H1 (cell line): Measurements from ENCODE around the gene PAX5. TPM values are rescaled to one million over a fixed set of nuclear protein-coding genes. Genes with fewer than 3 reads are reported as not detected.

ENCODE experiments used
- CTCF ChIA-PET: fragments of 300-600 bp; sonication (Branson Sonifier 250); formaldehyde crosslinking; loops from one replicate; lab custom pipeline; 2021; ENCODE audit not compliant: partially characterized antibody; lab: Charles Lee
- POLR2A ChIA-PET: fragments of 300-600 bp; sonication (Branson Sonifier 250); formaldehyde crosslinking; loops from one replicate; lab custom pipeline; 2021; ENCODE audit warnings: inconsistent platforms; ENCODE audit not compliant: partially characterized antibody; lab: Charles Lee
- DNase-seq, 2 experiments: peaks; one replicate each; pipeline versions ENCODE4 v3.0.0 to v3.0.0-alpha.2; 2010 to 2022; ENCODE audit warnings: low spot score in 2 of 2, low read depth in 1 of 2, mixed read lengths in 1 of 2
- FAIRE-seq: peaks from 2 replicates; lab custom pipeline; 2011; peaks lifted over from hg19 to GRCh38; lab: Jason Lieb, UNC
- H2AFZ ChIP-seq: 2 replicates; pipeline ENCODE4 v1.8.1; 2012; ENCODE audit warnings: low read length, inconsistent platforms
- H2AK5ac ChIP-seq: 2 replicates; pipeline ENCODE4 v1.6.1; 2013; ENCODE audit warnings: low read depth, low read length
- H2BK120ac ChIP-seq: replicated peaks from 2 replicates; pipeline ENCODE3; 2013; ENCODE audit warnings: low read depth, low read length, inconsistent platforms
- H2BK12ac ChIP-seq: 2 replicates; pipeline ENCODE4 v1.6.1; 2013; ENCODE audit warnings: low read depth, low read length
- H2BK15ac ChIP-seq: 2 replicates; pipeline ENCODE4 v1.6.1; 2013; ENCODE audit warnings: low read length
- H2BK20ac ChIP-seq: 2 replicates; pipeline ENCODE4 v1.6.1; 2013; ENCODE audit warnings: low read length
- H2BK5ac ChIP-seq: 2 replicates; pipeline ENCODE4 v1.6.1; 2013; ENCODE audit warnings: low read depth, low read length
- H3K14ac ChIP-seq: 2 replicates; pipeline ENCODE4 v1.6.1; 2013; ENCODE audit warnings: inconsistent platforms; ENCODE audit not compliant: insufficient read length
- H3K18ac ChIP-seq: 2 replicates; pipeline ENCODE4 v1.6.1; 2013; ENCODE audit warnings: low read length; ENCODE audit errors: extremely low read depth
- H3K23ac ChIP-seq: 2 replicates; pipeline ENCODE4 v1.6.1; 2013; ENCODE audit warnings: inconsistent platforms; ENCODE audit not compliant: insufficient read length
- H3K23me2 ChIP-seq: 2 replicates; pipeline ENCODE4 v1.6.1; 2013; ENCODE audit warnings: low read depth, low read length
- H3K27ac ChIP-seq: 2 replicates; pipeline ENCODE4 v1.6.1; 2011; ENCODE audit warnings: low read depth, low read length, inconsistent platforms
- H3K27me3 ChIP-seq, 4 experiments: replicated peaks in 1 of 4; 1 replicate in 1 of 4; 2 replicates in 3 of 4; pipeline versions ENCODE4 v1.6.1 to v1.8.1; 2011 to 2013; ENCODE audit warnings: low read length in 3 of 4, mild to moderate bottlenecking in 3 of 4, inconsistent platforms in 2 of 4, mixed read lengths in 2 of 4, moderate library complexity in 1 of 4; ENCODE audit not compliant: control insufficient read depth in 3 of 4, insufficient read depth in 3 of 4; ENCODE audit errors: extremely low read depth in 1 of 4
- H3K36me3 ChIP-seq, 4 experiments: 2 replicates each; pipeline versions ENCODE4 v1.6.1 to v1.8.1; 2011 to 2013; ENCODE audit warnings: mild to moderate bottlenecking in 4 of 4, low read length in 3 of 4, moderate library complexity in 2 of 4, control low read depth in 1 of 4, inconsistent platforms in 1 of 4; ENCODE audit not compliant: insufficient read depth in 4 of 4, control insufficient read depth in 2 of 4
- H3K4ac ChIP-seq: replicated peaks from 2 replicates; pipeline ENCODE3; 2013; ENCODE audit warnings: low read length, low read depth, mixed read lengths, inconsistent platforms; ENCODE audit not compliant: insufficient read length
- H3K4me1 ChIP-seq, 4 experiments: replicated peaks in 1 of 4; 1 replicate in 1 of 4; 2 replicates in 3 of 4; pipeline versions ENCODE4 v1.6.1 to v1.8.1; 2011 to 2013; ENCODE audit warnings: low read length in 3 of 4, inconsistent platforms in 2 of 4, mixed read lengths in 1 of 4; ENCODE audit not compliant: insufficient read depth in 4 of 4, control insufficient read depth in 3 of 4
- H3K4me2 ChIP-seq, 2 experiments: 2 replicates each; pipeline versions ENCODE4 v1.6.1 to v1.8.1; 2011 to 2013; ENCODE audit warnings: low read depth in 2 of 2, low read length in 2 of 2, control low read depth in 1 of 2, inconsistent platforms in 1 of 2, mild to moderate bottlenecking in 1 of 2; ENCODE audit not compliant: insufficient read depth in 1 of 2
- H3K4me3 ChIP-seq, 4 experiments: fragments of 200-600, 300-600 bp in 1 of 4; sonication (generic), shearing (Covaris generic), sonication (Bioruptor Twin) in 1 of 4; 2 replicates each; pipeline versions ENCODE4 v1.5.1 to v1.8.1; 2011 to 2016; ENCODE audit warnings: low read length in 4 of 4, low read depth in 3 of 4, control low read depth in 2 of 4, inconsistent platforms in 2 of 4, mild to moderate bottlenecking in 2 of 4, mixed read lengths in 1 of 4, moderate library complexity in 1 of 4; ENCODE audit not compliant: insufficient read depth in 2 of 4; ENCODE audit errors: extremely low read depth in 1 of 4
- H3K56ac ChIP-seq: replicated peaks from 2 replicates; pipeline ENCODE3; 2013; ENCODE audit warnings: low read depth, mild to moderate bottlenecking, mixed read lengths, low read length, inconsistent platforms; ENCODE audit not compliant: insufficient read length
- H3K79me1 ChIP-seq: 2 replicates; pipeline ENCODE4 v1.6.1; 2013; ENCODE audit warnings: low read depth, low read length, control low read depth
- H3K79me2 ChIP-seq, 2 experiments: 2 replicates each; pipeline versions ENCODE4 v1.6.1 to v1.8.1; 2012 to 2013; ENCODE audit warnings: low read length in 2 of 2, mild to moderate bottlenecking in 2 of 2, inconsistent platforms in 1 of 2; ENCODE audit not compliant: insufficient read depth in 2 of 2, control insufficient read depth in 1 of 2
- H3K9ac ChIP-seq, 4 experiments: replicated peaks in 1 of 4; 1 replicate in 1 of 4; 2 replicates in 3 of 4; pipeline versions ENCODE4 v1.6.1 to v1.8.1; 2011 to 2013; ENCODE audit warnings: low read depth in 3 of 4, low read length in 3 of 4, control low read depth in 2 of 4, mild to moderate bottlenecking in 2 of 4, moderate library complexity in 2 of 4, inconsistent platforms in 1 of 4; ENCODE audit errors: extremely low read depth in 1 of 4
- H3K9me3 ChIP-seq, 2 experiments: 2 replicates each; pipeline versions ENCODE4 v1.6.1 to v1.8.1; 2012 to 2013; ENCODE audit warnings: mild to moderate bottlenecking in 2 of 2, moderate library complexity in 2 of 2, control low read depth in 1 of 2, inconsistent platforms in 1 of 2, low read depth in 1 of 2, low read length in 1 of 2, mixed read lengths in 1 of 2; ENCODE audit not compliant: insufficient read depth in 2 of 2
- H4K20me1 ChIP-seq, 2 experiments: replicated peaks in 1 of 2; 2 replicates each; pipeline versions ENCODE3 to v1.8.1; 2011 to 2013; ENCODE audit warnings: inconsistent platforms in 2 of 2, low read length in 2 of 2, mild to moderate bottlenecking in 1 of 2; ENCODE audit not compliant: insufficient read depth in 2 of 2, control insufficient read depth in 1 of 2
- H4K5ac ChIP-seq: 2 replicates; pipeline ENCODE4 v1.6.1; 2013; ENCODE audit warnings: low read length, low read depth, mixed read lengths, inconsistent platforms; ENCODE audit not compliant: insufficient read length
- H4K8ac ChIP-seq: 2 replicates; pipeline ENCODE4 v1.8.0; 2013; ENCODE audit warnings: mild to moderate bottlenecking, moderate library complexity, low read length, inconsistent platforms; ENCODE audit not compliant: insufficient read depth; ENCODE audit errors: extremely low read depth
- H4K91ac ChIP-seq: replicated peaks from 2 replicates; pipeline ENCODE3; 2013; ENCODE audit warnings: low read length, mixed read lengths, inconsistent platforms; ENCODE audit not compliant: insufficient read length
- CBX8 ChIP-seq: fragments of 300-800, 300-1000 bp; sonication (generic); IDR thresholded peaks from 2 replicates; pipeline ENCODE4 v1.7.1; 2016; ENCODE audit warnings: low read depth, low read length, borderline replicate concordance
- EP300 ChIP-seq, 2 experiments: IDR thresholded peaks; 1 replicate in 1 of 2; 2 replicates in 1 of 2; pipeline ENCODE4 v1.6.1; 2011 to 2012; ENCODE audit warnings: low read depth in 2 of 2, low read length in 2 of 2, mild to moderate bottlenecking in 2 of 2, borderline replicate concordance in 1 of 2, inconsistent platforms in 1 of 2, moderate library complexity in 1 of 2
- EZH2 ChIP-seq: fragments of 200-600 bp; sonication (generic); IDR thresholded peaks from 2 replicates; pipeline ENCODE4 v1.7.1; 2012; ENCODE audit warnings: low read depth, mild to moderate bottlenecking, moderate library complexity, low read length, inconsistent platforms; ENCODE audit not compliant: severe bottlenecking
- KDM1A ChIP-seq: fragments of 200-600, 300-600 bp; sonication (generic); IDR thresholded peaks from 2 replicates; pipeline ENCODE4 v1.7.1; 2016; ENCODE audit warnings: mild to moderate bottlenecking, low read length, borderline replicate concordance
- NANOG ChIP-seq: IDR thresholded peaks from 2 replicates; pipeline ENCODE4 v1.6.1; 2011; ENCODE audit warnings: low read length, low read depth, mild to moderate bottlenecking, inconsistent platforms; ENCODE audit not compliant: insufficient read depth, poor library complexity, severe bottlenecking
- POLR2A ChIP-seq, 2 experiments: IDR thresholded peaks; 1 replicate in 1 of 2; 2 replicates in 1 of 2; pipeline ENCODE4 v1.6.1; 2011; ENCODE audit warnings: low read depth in 2 of 2, low read length in 2 of 2, mild to moderate bottlenecking in 2 of 2; ENCODE audit errors: control extremely low read depth in 1 of 2
- RBBP5 ChIP-seq: IDR thresholded peaks from 2 replicates; pipeline ENCODE4 v1.7.1; 2012; ENCODE audit warnings: low read depth, mild to moderate bottlenecking, inconsistent platforms, low read length, moderate library complexity, borderline replicate concordance
- RNF2 ChIP-seq: fragments of 200-900, 300-1000 bp; sonication (generic); IDR thresholded peaks from 2 replicates; pipeline ENCODE4 v1.7.1; 2016; ENCODE audit warnings: borderline replicate concordance, low read depth, mild to moderate bottlenecking, antibody characterized with exemption, low read length; ENCODE audit not compliant: poor library complexity, severe bottlenecking; ENCODE audit errors: missing control alignments
- YY1 ChIP-seq: IDR thresholded peaks from 2 replicates; pipeline ENCODE4 v1.6.1; 2011; ENCODE audit warnings: low read depth, mild to moderate bottlenecking, low read length
- WGBS, 2 experiments: shearing (Covaris generic) in 1 of 2; methylation state at CpG; one replicate each; pipeline versions ENCODE4 v1.1.6 to v1.1.7; 2013 to 2015; ENCODE audit warnings: low lambda C conversion rate in 2 of 2, mixed read lengths in 2 of 2, inconsistent platforms in 1 of 2, low coverage in 1 of 2, missing lambda C conversion rate in 1 of 2; ENCODE audit not compliant: insufficient replicate concordance in 2 of 2, insufficient coverage in 1 of 2, insufficient read length in 1 of 2; ENCODE audit errors: extremely low coverage in 1 of 2, missing lambda C conversion rate in 1 of 2; 5-methylcytosine and 5-hydroxymethylcytosine counted together
- polyA plus RNA-seq, 7 experiments: library from polyadenylated mRNA; depleted of rRNA in 3 of 7; stranded (reverse) in 5 of 7; unstranded in 2 of 7; fragments of >200 nt in 5 of 7; fragments of 200-250 nt in 2 of 7; gene quantifications; 1 replicate in 5 of 7; 2 replicates in 1 of 7; 4 replicates in 1 of 7; pipeline versions ENCODE4 v1.2.1 to v1.2.3, GENCODE V29; 2011 to 2013; ENCODE audit warnings: missing spikeins in 2 of 7, mixed read lengths in 2 of 7
- total RNA-seq: library from RNA; stranded (reverse); fragmentation: NEBNext Ultra II Directional; extraction: Animal tissue kit (Norgen Biotek cat#: 25700); gene quantifications from 2 replicates; pipeline ENCODE4 v1.2.1, GENCODE V29; 2021
- TF ChIP-seq, protein P1 (sequence below): IDR thresholded peaks from 2 replicates; pipeline ENCODE4 v1.6.1; 2012; ENCODE audit warnings: low read length, inconsistent platforms

The PAX5 gene
- total and polyA plus RNA-seq, 2 of the 8 experiments (the other 6 are each of a cell fraction or from before 2014, with no cell fraction given), result 0.29 to 0.43 TPM

DNA sequence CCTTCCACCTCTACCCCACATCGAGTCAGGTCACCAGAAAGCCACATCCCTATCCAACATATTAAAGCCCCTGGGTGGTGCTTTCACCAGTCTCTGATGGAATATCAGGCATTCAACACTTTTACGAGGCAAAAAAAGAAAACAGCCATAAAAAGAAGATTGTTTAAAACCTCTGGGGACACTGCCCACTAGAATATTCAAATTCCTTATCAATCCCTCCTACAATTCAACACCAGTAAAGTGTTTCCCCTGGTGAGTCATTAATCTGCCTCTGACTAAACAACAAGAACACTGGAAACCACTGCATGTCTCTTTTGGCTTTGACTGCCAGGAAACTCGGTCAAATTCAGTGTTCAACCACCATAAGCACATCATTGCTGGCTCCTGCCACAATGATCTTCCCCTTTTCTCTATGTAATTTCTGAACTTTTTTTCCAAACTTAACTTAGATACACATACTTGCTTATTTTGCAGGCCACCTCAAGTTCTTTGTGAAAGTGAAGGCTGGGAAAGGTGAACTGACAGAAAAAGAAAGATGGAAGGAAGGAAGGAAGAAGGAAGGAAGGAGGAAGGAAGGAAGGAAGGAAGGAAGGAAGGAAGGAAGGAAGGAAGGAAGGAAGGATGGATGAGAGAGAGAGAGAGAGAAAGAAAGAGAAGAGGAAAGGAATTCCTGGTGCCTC is 105.3 kb downstream of the PAX5 start:
- Histone ChIP-seq H3K4me1 (no peaks in the 10 kb centered on the region), H4K20me1 (no peaks in the 10 kb centered on the region), H2AFZ (no peak overlapping the region), H3K4ac (no peak overlapping the region), H3K36me3 (no peaks in the 10 kb centered on the region), H3K4me2 (no peak overlapping the region), H2BK120ac (no peak overlapping the region), H3K9me3 (no peaks in the 10 kb centered on the region), H3K27ac (no peak overlapping the region), H3K4me3 (no peak overlapping the region), H3K79me1 (no peaks in the 10 kb centered on the region), H2BK20ac (no peak overlapping the region), H2BK5ac (no peak overlapping the region), H2BK15ac (no peak overlapping the region), H3K23me2 (no peaks in the 10 kb centered on the region), H3K79me2 (no peaks in the 10 kb centered on the region), H4K91ac (no peak overlapping the region), H3K27me3 (no peaks in the 10 kb centered on the region; a peak in 1 of 7 replicates), H3K23ac (no peak overlapping the region), H4K5ac (no peak overlapping the region), H3K14ac (no peak overlapping the region), H2BK12ac (no peak overlapping the region), H3K56ac (no peak overlapping the region), H3K9ac (no peak overlapping the region), H4K8ac (no peak overlapping the region), H2AK5ac (no peak overlapping the region), H3K18ac (no peak overlapping the region)
- CTCF ChIA-PET, result interaction anchor here (1.1 to 1.6 kb wide), 2 partner anchors 28 to 51 kb away, joined by 3 read pairs; no protein-coding TSS in a partner anchor
- FAIRE-seq (no peak), DNase-seq (no peak)
- TF ChIP-seq RNF2 (no peak), POLR2A (IDR thresholded peaks at IDR 0.05; ENCODE audit: control extremely low read depth in 1 of 2, low read depth in 2 of 2, low read length in 2 of 2) (no peak), YY1 (no peak), KDM1A (no peak), NANOG (no peak), CBX8 (no peak), EZH2 (no peak), RBBP5 (no peak), EP300 (IDR thresholded peaks at IDR 0.05; ENCODE audit: borderline replicate concordance in 1 of 2, low read depth in 2 of 2, low read length in 2 of 2) (no peak)
- TF ChIP-seq, protein P1, sequence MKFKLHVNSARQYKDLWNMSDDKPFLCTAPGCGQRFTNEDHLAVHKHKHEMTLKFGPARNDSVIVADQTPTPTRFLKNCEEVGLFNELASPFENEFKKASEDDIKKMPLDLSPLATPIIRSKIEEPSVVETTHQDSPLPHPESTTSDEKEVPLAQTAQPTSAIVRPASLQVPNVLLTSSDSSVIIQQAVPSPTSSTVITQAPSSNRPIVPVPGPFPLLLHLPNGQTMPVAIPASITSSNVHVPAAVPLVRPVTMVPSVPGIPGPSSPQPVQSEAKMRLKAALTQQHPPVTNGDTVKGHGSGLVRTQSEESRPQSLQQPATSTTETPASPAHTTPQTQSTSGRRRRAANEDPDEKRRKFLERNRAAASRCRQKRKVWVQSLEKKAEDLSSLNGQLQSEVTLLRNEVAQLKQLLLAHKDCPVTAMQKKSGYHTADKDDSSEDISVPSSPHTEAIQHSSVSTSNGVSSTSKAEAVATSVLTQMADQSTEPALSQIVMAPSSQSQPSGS, result no peak
- 79% methylated on average over 3 of the region's 3 CpGs; no CpG with 5 or more reads in 1 of the 2 experiments for WGBS, 2 experiments
- POLR2A ChIA-PET, result no interaction called here
